ENCODE results near the gene ZNF304.

- TF ChIP-seq POLR2AphosphoS5 (IDR thresholded peaks at IDR 0.05) (no peak), CTCF (IDR thresholded peaks at IDR 0.05 in 8 of 11, conservative IDR thresholded peaks at IDR 0.05 in 3 of 11) (no peak), POLR2A (IDR thresholded peaks at IDR 0.05) (no peak)
Observed at GRCh38 chr19:57338877-57339276, 12.2 kb upstream of the ZNF304 start.
